Hepatocyte (in vitro differentiated cells): Measurements from ENCODE around the gene SCYL2. TPM values are rescaled to one million over a fixed set of nuclear protein-coding genes. Genes with fewer than 3 reads are reported as not detected.

Source experiments
- DNase-seq: peaks from one replicate; pipeline ENCODE4 v3.0.0-alpha.2; 2016; ENCODE audit warnings: low spot score
- H2AFZ ChIP-seq: fragments of 200-600 bp; sonication (generic); 2 replicates; pipeline ENCODE4 v1.6.0; 2016; ENCODE audit warnings: antibody characterized with exemption, mild to moderate bottlenecking
- H3K27ac ChIP-seq: fragments of 200-600 bp; sonication (generic); 2 replicates; pipeline ENCODE4 v1.5.1; 2016; ENCODE audit warnings: mild to moderate bottlenecking
- H3K27me3 ChIP-seq: fragments of 200-600 bp; sonication (generic); 2 replicates; pipeline ENCODE4 v1.6.1; 2016
- H3K36me3 ChIP-seq: fragments of 200-600 bp; sonication (generic); replicated peaks from 2 replicates; pipeline ENCODE4 v1.5.1; 2016; ENCODE audit warnings: low read depth; ENCODE audit not compliant: insufficient read depth
- H3K4me1 ChIP-seq: fragments of 200-600 bp; sonication (generic); 2 replicates; pipeline ENCODE4 v1.5.1; 2016; ENCODE audit warnings: mild to moderate bottlenecking, moderate library complexity; ENCODE audit not compliant: insufficient read depth
- H3K4me2 ChIP-seq: fragments of 200-600 bp; sonication (generic); 2 replicates; pipeline ENCODE4 v1.6.0; 2016
- H3K4me3 ChIP-seq: fragments of 200-600 bp; sonication (generic); 2 replicates; pipeline ENCODE4 v1.5.1; 2016; ENCODE audit warnings: mild to moderate bottlenecking
- H3K79me2 ChIP-seq: fragments of 200-600 bp; sonication (generic); 2 replicates; pipeline ENCODE4 v1.6.0; 2017; ENCODE audit warnings: mild to moderate bottlenecking
- H3K9me2 ChIP-seq: fragments of 200-600 bp; sonication (generic); replicated peaks from 2 replicates; pipeline ENCODE4 v1.6.0; 2017; ENCODE audit warnings: mild to moderate bottlenecking; ENCODE audit not compliant: insufficient read depth
- H3K9me3 ChIP-seq: fragments of 200-600 bp; sonication (generic); 2 replicates; pipeline ENCODE4 v1.5.1; 2016; ENCODE audit warnings: low read depth, mild to moderate bottlenecking
- H4K20me1 ChIP-seq: fragments of 200-600 bp; sonication (generic); 2 replicates; pipeline ENCODE4 v1.6.0; 2016; ENCODE audit warnings: mild to moderate bottlenecking; ENCODE audit not compliant: insufficient read depth, poor library complexity, severe bottlenecking
- EZH2 ChIP-seq: fragments of 200-600 bp; sonication (generic); IDR thresholded peaks from 2 replicates; pipeline ENCODE4 v1.6.1; 2016; ENCODE audit warnings: antibody characterized with exemption, mild to moderate bottlenecking, borderline replicate concordance
- EZH2phosphoT487 ChIP-seq: fragments of 200-600 bp; sonication (generic); IDR thresholded peaks from one replicate; pipeline ENCODE4 v1.6.1; 2018; ENCODE audit warnings: antibody characterized with exemption, mild to moderate bottlenecking, low read depth, moderate library complexity; ENCODE audit not compliant: unreplicated experiment, severe bottlenecking
- WGBS: methylation state at CpG from one replicate; pipeline ENCODE4 v1.1.6; 2016; ENCODE audit warnings: low lambda C conversion rate; ENCODE audit errors: missing lambda C conversion rate; 5-methylcytosine and 5-hydroxymethylcytosine counted together
- polyA plus RNA-seq: library from polyadenylated mRNA; unstranded; fragments of >200 nt; fragmentation: Nextera tagmentation; extraction: Ambion mirVana; gene quantifications from 2 replicates; pipeline ENCODE4 v1.2.1, GENCODE V29; 2016
- total RNA-seq: library from RNA; depleted of rRNA; stranded (reverse); fragments of >200 nt; gene quantifications from 2 replicates; pipeline ENCODE4 v1.2.3, GENCODE V29; 2014
- TF ChIP-seq, protein P1 (sequence below): fragments of 200-600 bp; sonication (generic); IDR thresholded peaks from 2 replicates; pipeline ENCODE4 v1.5.1; 2016; ENCODE audit warnings: antibody characterized with exemption, mild to moderate bottlenecking; ENCODE audit not compliant: poor library complexity

The SCYL2 gene
- total and polyA plus RNA-seq, 2 experiments from 2014 or later, result 17.2 to 55.0 TPM

DNA sequence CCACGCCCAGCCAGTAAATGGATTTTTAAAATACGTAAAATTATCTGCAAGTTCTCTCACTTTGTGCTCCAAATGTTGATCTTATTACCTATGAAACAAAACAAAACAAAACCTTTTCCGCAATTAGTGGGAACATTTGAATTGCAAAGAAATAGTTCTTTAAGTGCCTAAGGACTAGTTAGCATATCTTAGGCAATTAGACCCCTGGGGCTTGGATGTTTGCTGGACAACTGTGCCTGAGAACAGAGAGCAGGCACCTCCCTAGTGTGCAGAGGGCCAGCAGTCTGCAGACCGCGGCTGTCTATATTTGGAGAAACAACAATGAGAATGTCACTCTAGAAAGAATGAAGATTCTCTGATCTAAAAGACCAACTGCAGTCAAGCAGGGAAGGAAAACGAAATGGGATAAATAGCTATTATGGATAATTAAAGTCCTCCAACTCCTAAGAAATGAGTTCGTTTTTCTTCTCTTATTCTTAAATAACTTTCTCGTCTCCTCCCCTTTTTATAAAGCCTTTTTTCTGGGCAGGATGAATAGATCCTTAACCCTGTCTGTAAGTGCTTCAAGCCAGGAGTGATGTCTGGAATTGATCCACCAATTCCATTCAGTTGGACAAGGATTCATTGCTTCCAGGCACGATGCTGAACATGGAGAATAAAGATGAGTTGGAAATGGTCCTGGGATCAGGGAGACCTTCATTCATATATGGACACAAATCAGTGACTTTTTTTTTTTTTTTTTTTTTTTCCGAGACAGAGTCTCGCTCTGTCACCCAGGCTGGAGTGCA is 106.1 kb downstream of the SCYL2 start:
- Histone ChIP-seq H2AFZ (no peak overlapping the region), H3K27ac (no peak overlapping the region), H3K4me2 (no peak overlapping the region), H3K36me3 (no peaks in the 10 kb centered on the region), H3K79me2 (no peaks in the 10 kb centered on the region), H4K20me1 (no peaks in the 10 kb centered on the region), H3K9me3 (no peaks in the 10 kb centered on the region), H3K27me3 (no peaks in the 10 kb centered on the region), H3K4me3 (no peak overlapping the region), H3K4me1 (no peaks in the 10 kb centered on the region), H3K9me2 (no peaks in the 10 kb centered on the region)
- 47% methylated on average over 10 of the region's 11 CpGs for WGBS
- no peak for DNase-seq
- TF ChIP-seq, protein P1, sequence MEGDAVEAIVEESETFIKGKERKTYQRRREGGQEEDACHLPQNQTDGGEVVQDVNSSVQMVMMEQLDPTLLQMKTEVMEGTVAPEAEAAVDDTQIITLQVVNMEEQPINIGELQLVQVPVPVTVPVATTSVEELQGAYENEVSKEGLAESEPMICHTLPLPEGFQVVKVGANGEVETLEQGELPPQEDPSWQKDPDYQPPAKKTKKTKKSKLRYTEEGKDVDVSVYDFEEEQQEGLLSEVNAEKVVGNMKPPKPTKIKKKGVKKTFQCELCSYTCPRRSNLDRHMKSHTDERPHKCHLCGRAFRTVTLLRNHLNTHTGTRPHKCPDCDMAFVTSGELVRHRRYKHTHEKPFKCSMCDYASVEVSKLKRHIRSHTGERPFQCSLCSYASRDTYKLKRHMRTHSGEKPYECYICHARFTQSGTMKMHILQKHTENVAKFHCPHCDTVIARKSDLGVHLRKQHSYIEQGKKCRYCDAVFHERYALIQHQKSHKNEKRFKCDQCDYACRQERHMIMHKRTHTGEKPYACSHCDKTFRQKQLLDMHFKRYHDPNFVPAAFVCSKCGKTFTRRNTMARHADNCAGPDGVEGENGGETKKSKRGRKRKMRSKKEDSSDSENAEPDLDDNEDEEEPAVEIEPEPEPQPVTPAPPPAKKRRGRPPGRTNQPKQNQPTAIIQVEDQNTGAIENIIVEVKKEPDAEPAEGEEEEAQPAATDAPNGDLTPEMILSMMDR, result no peak
- TF ChIP-seq EZH2phosphoT487 (no peak), EZH2 (no peak)

DNA sequence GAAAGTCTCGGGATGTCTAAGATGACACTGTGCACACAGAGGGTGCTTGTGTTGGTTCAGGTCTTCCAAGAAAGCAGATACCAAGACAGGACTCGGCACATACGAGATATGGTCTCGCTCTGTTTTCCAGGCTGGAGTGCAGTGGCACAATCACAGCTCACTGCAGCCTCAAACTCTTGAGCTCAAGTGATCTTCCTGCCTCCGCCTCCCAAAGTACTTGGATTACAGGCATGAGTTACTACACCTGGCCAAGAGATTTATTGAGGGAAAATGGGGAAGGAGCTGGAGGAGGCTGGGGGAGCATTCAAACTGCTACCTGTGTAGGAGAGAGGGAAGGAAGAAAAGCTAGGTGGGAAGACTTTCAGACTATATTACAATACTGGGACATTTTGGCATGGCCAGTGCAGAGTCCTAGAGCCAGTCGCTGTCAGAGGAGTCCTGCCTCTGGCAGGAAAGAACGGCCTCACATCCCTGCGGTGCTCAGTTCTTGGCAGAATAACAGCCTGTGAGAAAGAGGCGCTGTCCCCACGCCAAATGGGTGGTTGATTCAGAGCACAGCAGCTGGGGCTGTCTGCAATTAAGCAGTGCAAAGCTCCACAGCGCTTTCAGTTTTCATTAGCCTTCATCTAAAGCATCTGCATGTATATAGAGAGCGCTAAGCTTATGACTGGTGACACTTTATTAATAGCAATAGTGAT is 108.2 kb downstream of the SCYL2 start:
- H3K9me2 ChIP-seq, result no peaks in the 10 kb centered on the region
- no peaks in the 10 kb centered on the region for H3K4me1 ChIP-seq
- 77% methylated on average over 12 of the region's 12 CpGs for WGBS
- no peaks in the 10 kb centered on the region for H3K79me2 ChIP-seq
- H4K20me1 ChIP-seq, result no peaks in the 10 kb centered on the region
- no peak for TF ChIP-seq EZH2phosphoT487
- TF ChIP-seq, protein P1, result no peak
- no peak for TF ChIP-seq EZH2
- H2AFZ ChIP-seq, result no peak overlapping the region
- H3K9me3 ChIP-seq, result no peaks in the 10 kb centered on the region
- H3K36me3 ChIP-seq, result no peaks in the 10 kb centered on the region
- no peaks in the 10 kb centered on the region for H3K27me3 ChIP-seq
- H3K27ac ChIP-seq, result no peak overlapping the region
- no peak overlapping the region for H3K4me2 ChIP-seq
- DNase-seq, result no peak
- no peak overlapping the region for H3K4me3 ChIP-seq

GRCh38 chr12:100376161-100376560 is 109.2 kb downstream of the SCYL2 start:
- no peak overlapping the region for H3K4me2 ChIP-seq
- no peaks in the 10 kb centered on the region for H3K9me3 ChIP-seq
- peak; percentile 30 for DNase-seq
- no peaks in the 10 kb centered on the region for H3K27me3 ChIP-seq
- H4K20me1 ChIP-seq, result no peaks in the 10 kb centered on the region
- no peak for TF ChIP-seq EZH2
- TF ChIP-seq, protein P1, result no peak
- TF ChIP-seq EZH2phosphoT487, result no peak
- H3K4me3 ChIP-seq, result no peak overlapping the region
- H3K27ac ChIP-seq, result no peak overlapping the region
- no peaks in the 10 kb centered on the region for H3K4me1 ChIP-seq
- WGBS, result 91% methylated on average over 1 of the region's 1 CpG
- H3K79me2 ChIP-seq, result no peaks in the 10 kb centered on the region
- no peaks in the 10 kb centered on the region for H3K9me2 ChIP-seq
- H2AFZ ChIP-seq, result no peak overlapping the region
- H3K36me3 ChIP-seq, result no peaks in the 10 kb centered on the region
